ENCODE data around the gene TSPAN5. TPM values are rescaled to one million over a fixed set of nuclear protein-coding genes. Genes with fewer than 3 reads are reported as not detected.

The TSPAN5 gene
- polyA plus RNA-seq, 1 donor from 2014 or later, result 18.8 TPM

DNA sequence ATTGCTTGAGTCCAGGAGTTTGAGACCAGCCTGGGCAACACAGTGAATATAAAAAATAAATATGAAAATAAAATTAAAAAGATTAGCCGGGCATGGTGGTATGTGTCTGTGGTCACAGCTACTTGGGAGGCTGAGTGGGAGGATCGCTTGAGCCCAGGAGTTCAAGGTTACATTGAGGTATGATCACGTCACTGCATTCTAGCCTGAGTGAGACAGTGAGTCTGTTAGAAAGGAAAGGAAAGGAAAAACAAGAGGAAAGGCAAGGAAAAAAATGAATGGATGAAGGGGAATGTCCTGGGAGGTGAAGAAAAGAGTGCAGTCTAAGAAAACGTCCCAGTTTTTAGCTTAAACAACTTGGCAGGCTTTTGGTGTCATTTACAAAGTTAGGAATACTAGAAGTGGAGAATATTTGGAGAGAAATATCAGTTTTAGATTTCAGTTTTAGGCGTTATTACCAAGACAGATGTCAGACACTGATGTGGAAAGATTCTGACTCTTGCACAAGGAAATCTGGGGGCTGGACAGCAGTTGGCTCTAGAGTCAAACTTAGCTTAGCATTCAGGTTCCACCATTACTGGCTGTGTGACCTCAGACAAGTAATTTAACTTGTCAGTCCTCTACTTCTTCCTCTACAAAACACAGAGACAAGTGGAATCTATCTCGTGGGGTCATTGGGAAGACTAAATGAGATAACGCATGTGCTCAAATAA, 139.0 kb downstream of the TSPAN5 start:
- H3K9me2 ChIP-seq (ENCODE audit: insufficient read depth, low read length), result no peaks in the 10 kb centered on the region
- H3K9me3 ChIP-seq (ENCODE audit: low read length), result no peaks in the 10 kb centered on the region
- H3K79me2 ChIP-seq (replicated peaks; ENCODE audit: insufficient read depth, low read length), result no peaks in the 10 kb centered on the region
- no peak overlapping the region for H3K4me2 ChIP-seq (ENCODE audit: low read length)
- no peak overlapping the region for H3K4me3 ChIP-seq (ENCODE audit: low read length)
- TF ChIP-seq RAD21 (conservative IDR thresholded peaks at IDR 0.05), result no peak
- TF ChIP-seq MXI1 (conservative IDR thresholded peaks at IDR 0.05; ENCODE audit: poor library complexity, severe bottlenecking), result no peak
- no peak for TF ChIP-seq TAF1 (IDR thresholded peaks at IDR 0.05; ENCODE audit: low read depth)
- TF ChIP-seq, protein P1, sequence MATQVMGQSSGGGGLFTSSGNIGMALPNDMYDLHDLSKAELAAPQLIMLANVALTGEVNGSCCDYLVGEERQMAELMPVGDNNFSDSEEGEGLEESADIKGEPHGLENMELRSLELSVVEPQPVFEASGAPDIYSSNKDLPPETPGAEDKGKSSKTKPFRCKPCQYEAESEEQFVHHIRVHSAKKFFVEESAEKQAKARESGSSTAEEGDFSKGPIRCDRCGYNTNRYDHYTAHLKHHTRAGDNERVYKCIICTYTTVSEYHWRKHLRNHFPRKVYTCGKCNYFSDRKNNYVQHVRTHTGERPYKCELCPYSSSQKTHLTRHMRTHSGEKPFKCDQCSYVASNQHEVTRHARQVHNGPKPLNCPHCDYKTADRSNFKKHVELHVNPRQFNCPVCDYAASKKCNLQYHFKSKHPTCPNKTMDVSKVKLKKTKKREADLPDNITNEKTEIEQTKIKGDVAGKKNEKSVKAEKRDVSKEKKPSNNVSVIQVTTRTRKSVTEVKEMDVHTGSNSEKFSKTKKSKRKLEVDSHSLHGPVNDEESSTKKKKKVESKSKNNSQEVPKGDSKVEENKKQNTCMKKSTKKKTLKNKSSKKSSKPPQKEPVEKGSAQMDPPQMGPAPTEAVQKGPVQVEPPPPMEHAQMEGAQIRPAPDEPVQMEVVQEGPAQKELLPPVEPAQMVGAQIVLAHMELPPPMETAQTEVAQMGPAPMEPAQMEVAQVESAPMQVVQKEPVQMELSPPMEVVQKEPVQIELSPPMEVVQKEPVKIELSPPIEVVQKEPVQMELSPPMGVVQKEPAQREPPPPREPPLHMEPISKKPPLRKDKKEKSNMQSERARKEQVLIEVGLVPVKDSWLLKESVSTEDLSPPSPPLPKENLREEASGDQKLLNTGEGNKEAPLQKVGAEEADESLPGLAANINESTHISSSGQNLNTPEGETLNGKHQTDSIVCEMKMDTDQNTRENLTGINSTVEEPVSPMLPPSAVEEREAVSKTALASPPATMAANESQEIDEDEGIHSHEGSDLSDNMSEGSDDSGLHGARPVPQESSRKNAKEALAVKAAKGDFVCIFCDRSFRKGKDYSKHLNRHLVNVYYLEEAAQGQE (IDR thresholded peaks at IDR 0.05; ENCODE audit: borderline replicate concordance), result no peak
- TF ChIP-seq SMC3 (conservative IDR thresholded peaks at IDR 0.05; ENCODE audit: poor library complexity), result no peak
- TF ChIP-seq POLR2AphosphoS5 (IDR thresholded peaks at IDR 0.05), result no peak
- TF ChIP-seq EZH2 (IDR thresholded peaks at IDR 0.05; ENCODE audit: borderline replicate concordance, insufficient read depth, low read length, poor library complexity, severe bottlenecking), result no peak
- no peak for TF ChIP-seq EP300 (conservative IDR thresholded peaks at IDR 0.05; ENCODE audit: poor library complexity, severe bottlenecking)
- TF ChIP-seq CTCF (IDR thresholded peaks at IDR 0.05; ENCODE audit: poor library complexity, severe bottlenecking), result no peak
- H3K27me3 ChIP-seq (ENCODE audit: insufficient read depth, low read depth, low read length), result no peaks in the 10 kb centered on the region
- no peak overlapping the region for H2AFZ ChIP-seq (ENCODE audit: low read depth, low read length)
- no peaks in the 10 kb centered on the region for H3F3A ChIP-seq (ENCODE audit: insufficient read depth, low read length, poor library complexity, severe bottlenecking)
- H3K36me3 ChIP-seq (ENCODE audit: insufficient read depth, low read length), result no peaks in the 10 kb centered on the region
- H3K27ac ChIP-seq (ENCODE audit: low read length), result no peak overlapping the region
- H3K9ac ChIP-seq (ENCODE audit: low read length), result no peak overlapping the region
- no peaks in the 10 kb centered on the region for H4K20me1 ChIP-seq (ENCODE audit: insufficient read depth)

- peak overlapping the region; percentile 11 for H3K4me3 ChIP-seq (ENCODE audit: low read length)
- no peaks in the 10 kb centered on the region for H4K20me1 ChIP-seq (ENCODE audit: insufficient read depth)
- H3K9ac ChIP-seq (ENCODE audit: low read length), result no peak overlapping the region
- no peak overlapping the region for H2AFZ ChIP-seq (ENCODE audit: low read depth, low read length)
- no peaks in the 10 kb centered on the region for H3K9me2 ChIP-seq (ENCODE audit: insufficient read depth, low read length)
- no peaks in the 10 kb centered on the region for H3K9me3 ChIP-seq (ENCODE audit: low read length)
- H3F3A ChIP-seq (ENCODE audit: insufficient read depth, low read length, poor library complexity, severe bottlenecking), result no peaks in the 10 kb centered on the region
- TF ChIP-seq, protein P1 (IDR thresholded peaks at IDR 0.05; ENCODE audit: borderline replicate concordance), result no peak
- TF ChIP-seq RAD21 (conservative IDR thresholded peaks at IDR 0.05), result no peak
- H3K27me3 ChIP-seq (ENCODE audit: insufficient read depth, low read depth, low read length), result no peaks in the 10 kb centered on the region
- H3K27ac ChIP-seq (ENCODE audit: low read length), result no peak overlapping the region
- no peaks in the 10 kb centered on the region for H3K36me3 ChIP-seq (ENCODE audit: insufficient read depth, low read length)
- no peaks in the 10 kb centered on the region for H3K79me2 ChIP-seq (replicated peaks; ENCODE audit: insufficient read depth, low read length)
- H3K4me2 ChIP-seq (ENCODE audit: low read length), result no peak overlapping the region
Measured at GRCh38 chr4:98518559-98519267, 139.7 kb downstream of the TSPAN5 start.

Data from neural cell (in vitro differentiated cells).